Stimulated activated naive CD8-positive, alpha-beta T cell treated with anti-CD3 and anti-CD28 coated beads, Interleukin-15, Interleukin-2, amounts not matched to agents 100 ng/mL and 50 ng/mL, for 24 hours (primary cell): ENCODE data around the gene RANBP6.

Experiments used
- H3K27ac Mint-ChIP-seq: one replicate; pipeline ENCODE4 v1.8.0; 2021; ENCODE audit warnings: mild to moderate bottlenecking, mixed read lengths
- H3K27me3 Mint-ChIP-seq: one replicate; pipeline ENCODE4 v1.8.0; 2021; ENCODE audit warnings: mixed read lengths
- H3K36me3 Mint-ChIP-seq: one replicate; pipeline ENCODE4 v1.8.0; 2021; ENCODE audit warnings: low read depth, mixed read lengths
- H3K4me1 Mint-ChIP-seq: one replicate; pipeline ENCODE4 v1.8.0; 2021; ENCODE audit warnings: low read depth, mixed read lengths
- H3K4me3 Mint-ChIP-seq: one replicate; pipeline ENCODE4 v1.8.0; 2021; ENCODE audit warnings: mild to moderate bottlenecking, mixed read lengths
- H3K9me3 Mint-ChIP-seq: one replicate; pipeline ENCODE4 v1.8.0; 2021; ENCODE audit warnings: mixed read lengths

Gene RANBP6

GRCh38 chr9:5978523-5978922 lies 36.9 kb downstream of the RANBP6 start:
- H3K4me1 Mint-ChIP-seq, result peaks cover 9% of the 10 kb centered on the region
- no peaks in the 10 kb centered on the region for H3K27me3 Mint-ChIP-seq
- H3K36me3 Mint-ChIP-seq, result peaks cover 40% of the 10 kb centered on the region
- no peak overlapping the region for H3K4me3 Mint-ChIP-seq
- H3K27ac Mint-ChIP-seq, result no peak overlapping the region
- no peaks in the 10 kb centered on the region for H3K9me3 Mint-ChIP-seq

GRCh38 chr9:5976674-5977397 lies 38.6 kb downstream of the RANBP6 start:
- Mint-ChIP-seq H3K27me3 (no peaks in the 10 kb centered on the region), H3K36me3 (peaks cover 44% of the 10 kb centered on the region), H3K4me3 (no peak overlapping the region), H3K4me1 (peaks cover 16% of the 10 kb centered on the region), H3K27ac (peak overlapping the region; percentile 41), H3K9me3 (no peaks in the 10 kb centered on the region)

- no peaks in the 10 kb centered on the region for H3K27me3 Mint-ChIP-seq
- no peak overlapping the region for H3K27ac Mint-ChIP-seq
- no peak overlapping the region for H3K4me3 Mint-ChIP-seq
- peaks cover 57% of the 10 kb centered on the region for H3K36me3 Mint-ChIP-seq
- no peaks in the 10 kb centered on the region for H3K9me3 Mint-ChIP-seq
- H3K4me1 Mint-ChIP-seq, result peaks cover 11% of the 10 kb centered on the region
Measured at GRCh38 chr9:5971740-5972139, 43.7 kb downstream of the RANBP6 start.
